Neural progenitor cell (in vitro differentiated cells): ENCODE measurements around the gene LRRC72. TPM values are rescaled to one million over a fixed set of nuclear protein-coding genes. Genes with fewer than 3 reads are reported as not detected.

Experiments used
- DNase-seq: peaks from one replicate; pipeline ENCODE4 v3.0.0-alpha.2; 2016; ENCODE audit warnings: low spot score
- H2AFZ ChIP-seq: fragments of 200-600 bp; sonication (generic); replicated peaks from 2 replicates; pipeline ENCODE4 v1.6.1; 2016; ENCODE audit warnings: antibody characterized with exemption
- H3F3A ChIP-seq: fragments of 200-600 bp; sonication (generic); 2 replicates; pipeline ENCODE4 v1.6.1; 2016; ENCODE audit warnings: antibody characterized with exemption, low read depth
- H3K27ac ChIP-seq: fragments of 200-600 bp; sonication (generic); 2 replicates; pipeline ENCODE4 v1.5.1; 2016; ENCODE audit warnings: mild to moderate bottlenecking
- H3K27me3 ChIP-seq: fragments of 200-600 bp; sonication (generic); 2 replicates; pipeline ENCODE4 v1.6.1; 2016; ENCODE audit warnings: mild to moderate bottlenecking, moderate library complexity
- H3K36me3 ChIP-seq: fragments of 200-600 bp; sonication (generic); 2 replicates; pipeline ENCODE4 v1.5.1; 2016
- H3K4me1 ChIP-seq: fragments of 200-600 bp; sonication (generic); 2 replicates; pipeline ENCODE4 v1.6.1; 2016; ENCODE audit warnings: mixed run types
- H3K4me2 ChIP-seq: fragments of 200-600 bp; sonication (generic); 2 replicates; pipeline ENCODE4 v1.6.1; 2016
- H3K4me3 ChIP-seq: fragments of 200-600 bp; sonication (generic); 2 replicates; pipeline ENCODE4 v1.5.1; 2016
- H3K79me2 ChIP-seq: fragments of 200-600 bp; sonication (generic); 2 replicates; pipeline ENCODE4 v1.6.1; 2016; ENCODE audit warnings: low read depth
- H3K9ac ChIP-seq: fragments of 200-600 bp; sonication (generic); 2 replicates; pipeline ENCODE4 v1.6.1; 2016
- H3K9me3 ChIP-seq: fragments of 200-600 bp; sonication (generic); 2 replicates; pipeline ENCODE4 v1.5.1; 2016; ENCODE audit warnings: low read depth
- H4K20me1 ChIP-seq: fragments of 200-600 bp; sonication (generic); 2 replicates; pipeline ENCODE4 v1.6.1; 2016; ENCODE audit warnings: low read depth
- H3K27ac Mint-ChIP-seq: 3 replicates; pipeline ENCODE4 v1.8.0; 2021; ENCODE audit warnings: mixed read lengths
- H3K27me3 Mint-ChIP-seq: 2 replicates; pipeline ENCODE4 v1.8.0; 2022; ENCODE audit warnings: low read depth, mild to moderate bottlenecking, inconsistent platforms, moderate library complexity, mixed read lengths; ENCODE audit not compliant: insufficient read depth
- H3K36me3 Mint-ChIP-seq: 3 replicates; pipeline ENCODE4 v1.8.0; 2021; ENCODE audit warnings: mixed read lengths
- H3K4me1 Mint-ChIP-seq: 3 replicates; pipeline ENCODE4 v1.8.0; 2021; ENCODE audit warnings: mixed read lengths
- H3K4me3 Mint-ChIP-seq: 3 replicates; pipeline ENCODE4 v1.8.0; 2021; ENCODE audit warnings: mild to moderate bottlenecking, moderate library complexity, mixed read lengths
- H3K9me3 Mint-ChIP-seq: 3 replicates; pipeline ENCODE4 v1.8.0; 2020; ENCODE audit warnings: mixed read lengths
- CTCF ChIP-seq: fragments of 200-600 bp; sonication (generic); IDR thresholded peaks from 2 replicates; pipeline ENCODE4 v1.5.1; 2017; ENCODE audit warnings: antibody characterized with exemption, mild to moderate bottlenecking
- EZH2 ChIP-seq: fragments of 200-600 bp; sonication (generic); IDR thresholded peaks from 2 replicates; pipeline ENCODE4 v1.6.1; 2017; ENCODE audit warnings: antibody characterized with exemption, mild to moderate bottlenecking, moderate library complexity
- EZH2phosphoT487 ChIP-seq: fragments of 200-600 bp; sonication (generic); IDR thresholded peaks from 2 replicates; pipeline ENCODE4 v1.6.1; 2017; ENCODE audit warnings: antibody characterized with exemption
- total RNA-seq: library from RNA; depleted of rRNA; stranded (reverse); fragments of >200 nt; gene quantifications from 2 replicates; pipeline ENCODE4 v1.2.3, GENCODE V29; 2015; ENCODE audit warnings: low replicate concordance

Gene LRRC72
- total RNA-seq, 1 donor from 2014 or later: not detected

DNA sequence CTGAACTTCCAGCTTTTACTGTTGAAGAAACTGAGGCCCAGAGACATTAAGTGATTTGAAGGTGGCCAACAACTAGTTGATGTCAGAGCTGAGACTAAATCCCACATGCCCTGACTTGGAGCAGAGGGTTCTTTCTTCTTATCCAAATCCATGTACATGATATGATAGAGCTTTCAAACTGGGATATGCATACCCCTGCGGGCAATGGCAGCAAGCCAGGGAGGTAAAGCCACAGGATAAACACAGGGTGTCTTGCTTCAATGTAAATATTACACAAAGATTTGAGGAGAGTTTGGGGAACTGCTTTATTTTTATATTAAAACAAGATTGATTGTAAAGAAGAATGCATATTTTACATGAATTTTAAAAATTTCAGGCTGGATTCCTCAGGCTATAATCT is 2.3 kb upstream of the LRRC72 start:
- H3K27ac Mint-ChIP-seq: no peak overlapping the region
- no peaks in the 10 kb centered on the region for H3K36me3 Mint-ChIP-seq
- no peaks in the 10 kb centered on the region for H3K4me1 ChIP-seq
- peaks cover 17% of the 10 kb centered on the region for H3K4me1 Mint-ChIP-seq
- H2AFZ ChIP-seq: no peak overlapping the region
- TF ChIP-seq EZH2 (no peak), EZH2phosphoT487 (no peak), CTCF (no peak)
- DNase-seq: no peak
- no peak overlapping the region for H3K27ac ChIP-seq
- no peaks in the 10 kb centered on the region for H3K27me3 ChIP-seq
- H3K9me3 Mint-ChIP-seq: peaks cover 4% of the 10 kb centered on the region
- peaks cover 2% of the 10 kb centered on the region for H3K27me3 Mint-ChIP-seq
- H3K79me2 ChIP-seq: no peaks in the 10 kb centered on the region
- H3K4me3 Mint-ChIP-seq: no peak overlapping the region
- H3K9me3 ChIP-seq: no peaks in the 10 kb centered on the region
- no peaks in the 10 kb centered on the region for H3F3A ChIP-seq
- H3K4me3 ChIP-seq: no peak overlapping the region
- no peak overlapping the region for H3K4me2 ChIP-seq
- H4K20me1 ChIP-seq: no peaks in the 10 kb centered on the region
- H3K9ac ChIP-seq: no peak overlapping the region
- H3K36me3 ChIP-seq: no peaks in the 10 kb centered on the region

GRCh38 chr7:16528520-16528919 is 1.9 kb downstream of the LRRC72 start:
- Histone ChIP-seq H3K79me2 (no peaks in the 10 kb centered on the region), H3K9ac (no peak overlapping the region), H3K27me3 (no peaks in the 10 kb centered on the region), H3K36me3 (no peaks in the 10 kb centered on the region), H3K9me3 (no peaks in the 10 kb centered on the region), H4K20me1 (no peaks in the 10 kb centered on the region), H3K4me1 (no peaks in the 10 kb centered on the region), H3K4me3 (no peak overlapping the region), H3F3A (no peaks in the 10 kb centered on the region), H2AFZ (no peak overlapping the region), H3K27ac (no peak overlapping the region), H3K4me2 (no peak overlapping the region)
- Mint-ChIP-seq H3K27me3 (no peaks in the 10 kb centered on the region), H3K4me3 (no peak overlapping the region), H3K36me3 (no peaks in the 10 kb centered on the region), H3K4me1 (peaks cover 17% of the 10 kb centered on the region), H3K9me3 (peaks cover 4% of the 10 kb centered on the region), H3K27ac (no peak overlapping the region)
- TF ChIP-seq EZH2 (no peak), CTCF (no peak), EZH2phosphoT487 (no peak)
- DNase-seq: no peak

DNA sequence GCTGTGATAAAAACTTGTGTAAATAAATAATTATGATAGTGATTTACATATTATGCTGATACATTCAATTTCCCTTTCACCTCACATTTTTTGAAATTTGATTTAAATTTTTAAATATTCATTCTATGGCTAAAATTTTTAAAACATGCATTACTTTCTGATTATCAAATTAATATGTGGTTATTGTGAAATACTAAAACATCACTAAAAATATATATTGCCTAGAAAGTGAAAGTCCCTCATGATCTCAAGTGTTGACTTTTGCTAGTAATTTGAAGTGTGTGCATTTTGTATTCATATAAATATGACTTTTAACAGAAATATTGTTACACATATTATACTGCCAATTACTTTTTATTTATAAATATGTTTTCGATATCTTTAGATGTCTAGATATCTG is 3.1 kb downstream of the LRRC72 start:
- no peak for TF ChIP-seq EZH2phosphoT487
- TF ChIP-seq EZH2: no peak
- TF ChIP-seq CTCF: no peak
- Histone ChIP-seq H3K4me1 (no peaks in the 10 kb centered on the region), H3K79me2 (no peaks in the 10 kb centered on the region), H3F3A (no peaks in the 10 kb centered on the region), H3K27ac (no peak overlapping the region), H3K4me3 (no peak overlapping the region), H3K9me3 (no peaks in the 10 kb centered on the region), H3K4me2 (no peak overlapping the region), H3K9ac (no peak overlapping the region), H3K27me3 (no peaks in the 10 kb centered on the region), H4K20me1 (no peaks in the 10 kb centered on the region), H3K36me3 (no peaks in the 10 kb centered on the region), H2AFZ (no peak overlapping the region)
- Mint-ChIP-seq H3K27ac (no peak overlapping the region), H3K27me3 (no peaks in the 10 kb centered on the region), H3K36me3 (no peaks in the 10 kb centered on the region), H3K4me1 (peaks cover 14% of the 10 kb centered on the region), H3K9me3 (peaks cover 4% of the 10 kb centered on the region), H3K4me3 (no peak overlapping the region)
- DNase-seq: no peak
